OCI-LY3 (cell line): Measurements from ENCODE around the gene CLEC2L.

Experiments used
- EZH2phosphoT487 ChIP-seq: fragments of 200-600 bp; shearing (Covaris generic); IDR thresholded peaks from 2 replicates; pipeline ENCODE4 v1.6.1; 2018; ENCODE audit warnings: antibody characterized with exemption, mixed run types, low read depth
- TF ChIP-seq, protein P1 (sequence below): fragments of 200-600, 300-600 bp; sonication (generic); IDR thresholded peaks from 2 replicates; pipeline ENCODE4 v1.5.1; 2014; ENCODE audit warnings: antibody characterized with exemption, low read length, low read depth

DNA sequence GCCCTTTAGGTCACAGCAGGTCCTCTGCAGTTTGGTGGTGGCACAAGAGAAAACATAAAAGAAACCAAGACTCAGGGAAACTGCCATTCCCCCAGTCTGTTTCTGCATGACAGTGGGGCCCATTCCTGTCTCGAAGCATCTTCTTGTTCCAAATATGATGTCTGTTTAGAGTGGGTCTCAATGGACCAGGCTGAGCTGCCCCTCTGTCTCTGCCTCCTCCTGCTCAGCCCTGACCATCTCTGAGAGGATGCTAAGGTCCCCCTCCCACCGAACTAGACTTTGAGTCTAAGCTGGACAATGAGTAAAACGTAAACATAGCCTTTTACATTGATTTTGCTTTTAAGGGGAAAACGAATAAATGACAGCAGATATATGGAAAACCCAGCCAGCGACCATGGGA lies 40.4 kb downstream of the CLEC2L start:
- TF ChIP-seq, protein P1, sequence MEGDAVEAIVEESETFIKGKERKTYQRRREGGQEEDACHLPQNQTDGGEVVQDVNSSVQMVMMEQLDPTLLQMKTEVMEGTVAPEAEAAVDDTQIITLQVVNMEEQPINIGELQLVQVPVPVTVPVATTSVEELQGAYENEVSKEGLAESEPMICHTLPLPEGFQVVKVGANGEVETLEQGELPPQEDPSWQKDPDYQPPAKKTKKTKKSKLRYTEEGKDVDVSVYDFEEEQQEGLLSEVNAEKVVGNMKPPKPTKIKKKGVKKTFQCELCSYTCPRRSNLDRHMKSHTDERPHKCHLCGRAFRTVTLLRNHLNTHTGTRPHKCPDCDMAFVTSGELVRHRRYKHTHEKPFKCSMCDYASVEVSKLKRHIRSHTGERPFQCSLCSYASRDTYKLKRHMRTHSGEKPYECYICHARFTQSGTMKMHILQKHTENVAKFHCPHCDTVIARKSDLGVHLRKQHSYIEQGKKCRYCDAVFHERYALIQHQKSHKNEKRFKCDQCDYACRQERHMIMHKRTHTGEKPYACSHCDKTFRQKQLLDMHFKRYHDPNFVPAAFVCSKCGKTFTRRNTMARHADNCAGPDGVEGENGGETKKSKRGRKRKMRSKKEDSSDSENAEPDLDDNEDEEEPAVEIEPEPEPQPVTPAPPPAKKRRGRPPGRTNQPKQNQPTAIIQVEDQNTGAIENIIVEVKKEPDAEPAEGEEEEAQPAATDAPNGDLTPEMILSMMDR, result no peak
- no peak for TF ChIP-seq EZH2phosphoT487
